ENCODE measurements around the gene GNAI2.

The GNAI2 gene

GRCh38 chr3:50235716-50236483 lies at the start of gene GNAI2:
Gene GNAI2, plus strand, starts transcription at chr3:50236204. Its CDS starts 132 bp downstream, at chr3:50236336.
- Histone ChIP-seq H3K4me1 (ENCODE audit: control insufficient read depth, low read length) (peaks cover 42% of the 10 kb centered on the region), H3K79me2 (ENCODE audit: control insufficient read depth, low read length) (peaks cover 48% of the 10 kb centered on the region), H3K4me3 (ENCODE audit: low read length) (peak within 1 kb of the TSS; percentile 79), H3F3A (ENCODE audit: control insufficient read depth, insufficient read depth) (no peaks in the 10 kb centered on the region), H3K36me3 (ENCODE audit: control insufficient read depth, low read length) (peaks cover 28% of the 10 kb centered on the region), H3K27ac (ENCODE audit: low read depth, low read length) (peak within 1 kb of the TSS; percentile 40), H3K9me3 (ENCODE audit: control insufficient read depth, insufficient read depth, low read length) (no peaks in the 10 kb centered on the region), H3K4me2 (ENCODE audit: low read length) (peak within 1 kb of the TSS; percentile 86), H3K9me2 (replicated peaks; ENCODE audit: control insufficient read depth, low read length) (no peaks in the 10 kb centered on the region), H4K20me1 (ENCODE audit: control insufficient read depth, insufficient read depth, low read depth, low read length) (peaks cover 7% of the 10 kb centered on the region; the same call in 1 of the 2 replicates), H3K27me3 (ENCODE audit: control insufficient read depth, low read length) (no peaks in the 10 kb centered on the region)
- TF ChIP-seq EZH2phosphoT487 (IDR thresholded peaks at IDR 0.05; ENCODE audit: borderline replicate concordance, low read length), result no peak
- no peak for TF ChIP-seq CTCF (IDR thresholded peaks at IDR 0.05; ENCODE audit: low read depth, low read length, poor library complexity, severe bottlenecking)

- Histone ChIP-seq H3K4me3 (ENCODE audit: low read length) (no peak overlapping the region), H3F3A (ENCODE audit: control insufficient read depth, insufficient read depth) (no peaks in the 10 kb centered on the region), H3K36me3 (ENCODE audit: control insufficient read depth, low read length) (no peaks in the 10 kb centered on the region), H3K4me2 (ENCODE audit: low read length) (no peak overlapping the region), H3K79me2 (ENCODE audit: control insufficient read depth, low read length) (no peaks in the 10 kb centered on the region), H3K27me3 (ENCODE audit: control insufficient read depth, low read length) (no peaks in the 10 kb centered on the region), H3K27ac (ENCODE audit: low read depth, low read length) (no peak overlapping the region), H3K9me2 (replicated peaks; ENCODE audit: control insufficient read depth, low read length) (no peaks in the 10 kb centered on the region), H3K9me3 (ENCODE audit: control insufficient read depth, insufficient read depth, low read length) (no peaks in the 10 kb centered on the region), H4K20me1 (ENCODE audit: control insufficient read depth, insufficient read depth, low read depth, low read length) (no peaks in the 10 kb centered on the region), H3K4me1 (ENCODE audit: control insufficient read depth, low read length) (peaks cover 4% of the 10 kb centered on the region; the same call in 1 of the 2 replicates)
- TF ChIP-seq CTCF (IDR thresholded peaks at IDR 0.05; ENCODE audit: low read depth, low read length, poor library complexity, severe bottlenecking) (no peak), EZH2phosphoT487 (IDR thresholded peaks at IDR 0.05; ENCODE audit: borderline replicate concordance, low read length) (no peak)
These were observed 48.3 kb upstream of the GNAI2 start for GRCh38 chr3:50187750-50188149.

GRCh38 chr3:50189274-50189673 lies 46.7 kb upstream of the GNAI2 start:
- Histone ChIP-seq H3K27ac (ENCODE audit: low read depth, low read length) (no peak overlapping the region), H3K27me3 (ENCODE audit: control insufficient read depth, low read length) (peaks cover 6% of the 10 kb centered on the region; the same call in 1 of the 2 replicates), H4K20me1 (ENCODE audit: control insufficient read depth, insufficient read depth, low read depth, low read length) (no peaks in the 10 kb centered on the region), H3K4me3 (ENCODE audit: low read length) (no peak overlapping the region), H3K36me3 (ENCODE audit: control insufficient read depth, low read length) (no peaks in the 10 kb centered on the region), H3K9me3 (ENCODE audit: control insufficient read depth, insufficient read depth, low read length) (no peaks in the 10 kb centered on the region), H3K4me1 (ENCODE audit: control insufficient read depth, low read length) (peaks cover 8% of the 10 kb centered on the region), H3K79me2 (ENCODE audit: control insufficient read depth, low read length) (no peaks in the 10 kb centered on the region), H3F3A (ENCODE audit: control insufficient read depth, insufficient read depth) (no peaks in the 10 kb centered on the region), H3K9me2 (replicated peaks; ENCODE audit: control insufficient read depth, low read length) (no peaks in the 10 kb centered on the region), H3K4me2 (ENCODE audit: low read length) (no peak overlapping the region)
- TF ChIP-seq CTCF (IDR thresholded peaks at IDR 0.05; ENCODE audit: low read depth, low read length, poor library complexity, severe bottlenecking), result peak; percentile 69
- no peak for TF ChIP-seq EZH2phosphoT487 (IDR thresholded peaks at IDR 0.05; ENCODE audit: borderline replicate concordance, low read length)
